Colonic mucosa (tissue), 4 donors: ENCODE results near the gene MCF2L. TPM values are rescaled to one million over a fixed set of nuclear protein-coding genes. Genes with fewer than 3 reads are reported as not detected.
A peak's percentile ranks its signal among the peaks of the same experiment; 100 is the strongest.

Experiments
- DNase-seq: peaks from one replicate; pipeline ENCODE4 v3.0.0-alpha.2; 2020
- H3K27ac ChIP-seq: fragments of 200-600 bp; one replicate; pipeline ENCODE4 v1.8.0; 2021
- H3K27me3 ChIP-seq: fragments of 200-600 bp; one replicate; pipeline ENCODE4 v1.8.0; 2021
- H3K36me3 ChIP-seq: fragments of 200-600 bp; one replicate; pipeline ENCODE4 v1.8.0; 2021
- H3K4me1 ChIP-seq: fragments of 200-600 bp; one replicate; pipeline ENCODE4 v1.8.0; 2021; ENCODE audit warnings: mild to moderate bottlenecking
- H3K4me3 ChIP-seq: fragments of 200-600 bp; one replicate; pipeline ENCODE4 v1.8.0; 2021
- H3K9ac ChIP-seq, 2 donors: one replicate each; pipeline ENCODE4 v1.7.0; 2013; ENCODE audit warnings: control low read depth in 2 of 2, low read depth in 2 of 2, low read length in 2 of 2
- H3K9me3 ChIP-seq: fragments of 200-600 bp; one replicate; pipeline ENCODE4 v1.8.0; 2021
- intact Hi-C: fragments of 100-400 bp; cut with DNase I; formaldehyde crosslinking; loops from one replicate; pipeline ENCODE4 v1.14.1; 2022
- total RNA-seq, 2 donors: library from RNA; stranded (reverse); fragmentation: NEBNext Ultra II Directional in 1 of 2; extraction: Animal tissue kit (Norgen Biotek cat#: 25700) in 1 of 2; gene quantifications; one replicate each; pipeline ENCODE4 v1.2.1, GENCODE V29; 2021
- TF ChIP-seq, protein P1 (sequence below): fragments of 200-600 bp; IDR thresholded peaks from one replicate; pipeline ENCODE4 v1.8.0; 2022; ENCODE audit warnings: antibody characterized with exemption, mild to moderate bottlenecking
- donor health status: healthy.
- donor health status: DM: no; HTN: no; CAD: no.
- donor health status: DM: no; HTN: no; CAD: no.

MCF2L gene
- total RNA-seq, 2 donors from 2014 or later: 45.0 to 88.3 TPM

DNA sequence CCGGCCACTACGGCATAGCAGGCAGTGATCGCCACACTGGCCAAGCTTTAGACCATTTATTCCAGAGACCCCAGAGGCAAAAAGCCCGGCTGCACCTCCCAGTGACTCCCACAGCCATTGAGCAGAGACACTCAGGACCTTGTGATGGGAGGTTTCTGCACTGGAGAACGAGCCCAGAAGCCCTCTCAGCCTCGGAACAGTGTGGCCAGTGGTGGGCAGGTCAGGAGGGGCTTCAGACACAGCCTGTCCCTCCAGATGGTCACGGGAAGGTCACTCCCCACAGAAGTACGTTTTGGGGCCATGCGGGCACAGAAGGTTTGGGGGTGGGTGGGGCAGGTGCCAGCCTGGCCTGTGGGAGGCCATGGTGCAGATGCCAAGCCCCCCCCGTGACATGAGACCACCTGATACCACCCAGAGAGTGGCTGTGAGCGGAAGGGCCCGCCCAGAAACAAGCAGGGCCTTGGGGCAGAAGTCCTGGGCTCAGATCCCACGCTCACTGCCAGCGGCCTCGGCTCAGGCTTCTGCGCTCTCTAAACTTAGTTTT is 153.0 kb downstream of the MCF2L start:
- H3K4me3 ChIP-seq: no peak overlapping the region

DNA sequence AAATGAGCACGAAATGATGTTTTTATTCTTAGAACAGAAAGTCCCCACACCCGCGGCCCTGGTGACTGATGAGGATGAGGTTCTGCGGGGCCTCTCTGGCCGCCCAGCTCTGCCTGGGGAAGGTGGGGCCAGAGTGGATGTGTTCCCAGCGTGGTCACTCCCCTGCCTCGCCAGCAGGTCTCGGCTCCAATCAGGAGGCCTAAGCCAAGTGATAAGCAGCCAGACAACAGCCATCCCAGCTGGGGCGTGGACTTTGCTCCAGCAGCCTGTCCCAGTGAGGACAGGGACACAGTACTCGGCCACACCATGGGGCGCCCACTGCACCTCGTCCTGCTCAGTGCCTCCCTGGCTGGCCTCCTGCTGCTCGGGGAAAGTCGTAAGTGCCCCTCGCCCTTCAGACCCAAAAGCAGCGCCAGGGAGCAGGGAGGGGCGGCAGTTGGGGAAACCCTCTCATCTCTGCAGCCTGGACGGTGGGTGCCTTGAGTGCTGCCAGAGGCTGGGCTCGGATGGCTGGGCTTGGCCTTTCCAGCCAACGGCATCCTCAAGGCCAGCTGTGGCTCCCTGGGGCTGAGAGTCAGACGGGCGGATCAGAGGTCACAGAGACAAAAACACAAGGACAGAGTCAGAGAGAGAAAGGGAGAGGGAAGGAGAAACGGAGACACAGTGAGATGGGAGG is 153.7 kb downstream of the MCF2L start, which contains the start of gene F10:
Gene F10 (plus strand): TSS at position 250 of the 676 bp plus-strand sequence. CDS start 57 bp downstream, at position 307.
- Histone ChIP-seq H3K36me3 (no peaks in the 10 kb centered on the region), H3K4me3 (no peak within 1 kb of the TSS), H3K27ac (no peak within 1 kb of the TSS), H3K9ac (peak within 1 kb of the TSS in 1 of 2 donors; percentile 45), H3K4me1 (no peaks in the 10 kb centered on the region), H3K9me3 (no peaks in the 10 kb centered on the region), H3K27me3 (no peaks in the 10 kb centered on the region)
- intact Hi-C loops: no loop called here
- TF ChIP-seq, protein P1, sequence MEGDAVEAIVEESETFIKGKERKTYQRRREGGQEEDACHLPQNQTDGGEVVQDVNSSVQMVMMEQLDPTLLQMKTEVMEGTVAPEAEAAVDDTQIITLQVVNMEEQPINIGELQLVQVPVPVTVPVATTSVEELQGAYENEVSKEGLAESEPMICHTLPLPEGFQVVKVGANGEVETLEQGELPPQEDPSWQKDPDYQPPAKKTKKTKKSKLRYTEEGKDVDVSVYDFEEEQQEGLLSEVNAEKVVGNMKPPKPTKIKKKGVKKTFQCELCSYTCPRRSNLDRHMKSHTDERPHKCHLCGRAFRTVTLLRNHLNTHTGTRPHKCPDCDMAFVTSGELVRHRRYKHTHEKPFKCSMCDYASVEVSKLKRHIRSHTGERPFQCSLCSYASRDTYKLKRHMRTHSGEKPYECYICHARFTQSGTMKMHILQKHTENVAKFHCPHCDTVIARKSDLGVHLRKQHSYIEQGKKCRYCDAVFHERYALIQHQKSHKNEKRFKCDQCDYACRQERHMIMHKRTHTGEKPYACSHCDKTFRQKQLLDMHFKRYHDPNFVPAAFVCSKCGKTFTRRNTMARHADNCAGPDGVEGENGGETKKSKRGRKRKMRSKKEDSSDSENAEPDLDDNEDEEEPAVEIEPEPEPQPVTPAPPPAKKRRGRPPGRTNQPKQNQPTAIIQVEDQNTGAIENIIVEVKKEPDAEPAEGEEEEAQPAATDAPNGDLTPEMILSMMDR: no peak
- peak; percentile 81 for DNase-seq

More for the DNA sequence above, 153.0 kb downstream of the MCF2L start:
- Histone ChIP-seq H3K9ac (no peak overlapping the region), H3K27me3 (no peaks in the 10 kb centered on the region), H3K4me1 (no peaks in the 10 kb centered on the region), H3K27ac (no peak overlapping the region), H3K36me3 (no peaks in the 10 kb centered on the region), H3K9me3 (no peaks in the 10 kb centered on the region)
- intact Hi-C loops: no loop called here
- TF ChIP-seq, protein P1: no peak
- no peak for DNase-seq

DNA sequence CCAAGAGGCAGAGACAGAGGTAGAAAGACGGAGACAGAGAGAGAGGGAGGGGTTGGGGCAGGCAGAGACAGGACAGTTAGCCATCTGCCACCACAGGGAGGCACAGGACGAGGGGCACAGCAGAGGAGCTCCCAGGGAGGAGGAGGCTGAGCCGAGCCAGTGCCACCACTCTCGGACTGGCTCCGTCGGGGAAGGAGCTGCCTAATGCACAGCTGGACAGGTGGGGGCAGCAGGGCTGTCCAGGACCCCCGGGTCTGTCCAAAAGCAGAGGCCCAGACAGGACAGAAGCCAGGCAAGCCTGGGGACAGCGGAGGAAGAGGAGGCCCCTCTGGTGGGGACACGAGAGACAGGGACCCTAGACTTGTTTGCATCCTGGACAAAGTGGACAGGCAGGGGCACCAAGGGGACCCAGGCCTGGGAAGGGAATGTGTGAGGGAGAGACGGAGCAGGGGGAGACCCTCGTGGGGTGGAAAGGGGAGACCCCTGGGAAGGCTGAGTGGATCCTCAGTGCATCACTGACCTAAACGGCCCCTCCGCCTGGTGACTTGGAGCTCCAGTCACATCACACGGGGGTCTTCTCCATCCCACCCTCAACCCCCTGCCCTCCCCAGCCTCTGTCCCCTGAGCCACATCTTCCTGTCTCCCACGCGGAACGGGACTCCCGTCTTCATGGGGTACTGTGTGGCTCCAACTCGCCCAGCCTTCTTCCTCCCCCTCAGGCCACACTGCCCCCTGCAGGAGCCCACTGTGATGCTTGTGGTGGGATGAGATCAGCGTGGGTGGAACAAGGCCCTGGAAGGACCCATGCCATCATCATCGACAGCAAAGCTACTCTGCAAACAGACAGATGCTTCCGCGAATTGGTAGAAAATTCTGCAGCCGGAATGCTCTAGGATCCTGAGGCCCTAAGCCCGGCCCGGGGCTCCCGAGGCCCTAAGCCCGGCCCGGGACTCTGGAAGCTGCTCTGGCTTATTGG is 154.5 kb downstream of the MCF2L start:
- Histone ChIP-seq H3K4me1 (no peaks in the 10 kb centered on the region), H3K36me3 (no peaks in the 10 kb centered on the region), H3K27me3 (no peaks in the 10 kb centered on the region), H3K9me3 (no peaks in the 10 kb centered on the region), H3K4me3 (no peak overlapping the region), H3K9ac (no peak overlapping the region), H3K27ac (no peak overlapping the region)
- intact Hi-C loops: no loop called here
- TF ChIP-seq, protein P1: no peak
- DNase-seq: no peak

DNA sequence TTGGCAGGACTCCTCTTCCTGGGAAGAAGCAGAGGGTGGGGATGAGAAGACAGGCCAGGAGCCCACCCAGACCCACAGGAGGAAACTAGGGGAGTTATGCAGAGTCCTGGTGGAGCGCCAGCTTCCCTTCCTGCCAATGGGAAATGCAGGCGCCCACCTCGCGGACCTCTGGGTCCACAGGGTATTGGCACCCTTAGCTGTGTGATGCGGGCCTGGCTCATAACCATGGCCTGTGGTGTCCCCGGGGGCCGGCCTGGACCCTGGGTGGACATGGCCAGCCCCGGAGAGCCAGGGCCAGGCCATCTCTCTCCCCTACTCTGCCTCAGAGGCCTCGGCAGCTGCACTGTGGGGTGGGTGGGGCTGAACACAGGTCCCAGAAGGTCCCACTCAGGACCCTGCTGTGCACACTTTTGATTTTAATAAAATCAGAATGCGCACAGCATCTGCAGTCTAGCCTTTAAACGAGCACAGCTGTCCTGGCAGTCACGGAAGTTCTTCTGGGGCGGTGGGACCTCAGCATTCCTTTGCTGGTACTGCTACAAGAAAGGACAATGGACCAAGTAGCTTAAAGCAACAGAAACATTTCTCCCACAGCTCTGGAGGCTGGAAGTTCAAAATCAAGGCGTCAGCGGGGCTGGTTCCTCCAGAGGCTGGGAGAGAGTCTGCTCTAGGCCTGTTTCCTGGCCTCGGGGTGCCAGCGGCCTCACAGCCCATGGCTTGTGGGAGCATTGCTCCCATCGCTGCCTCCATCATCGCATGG is 155.4 kb downstream of the MCF2L start:
- TF ChIP-seq, protein P1: no peak
- intact Hi-C loops: no loop called here
- Histone ChIP-seq H3K4me1 (no peaks in the 10 kb centered on the region), H3K9me3 (no peaks in the 10 kb centered on the region), H3K27ac (no peak overlapping the region), H3K36me3 (no peaks in the 10 kb centered on the region), H3K4me3 (no peak overlapping the region), H3K27me3 (no peaks in the 10 kb centered on the region), H3K9ac (no peak overlapping the region)
- no peak for DNase-seq
